Tibial nerve (tissue), 4 donors: ENCODE data around the gene NKD1.

Source experiments
- CTCF ChIP-seq, 5 experiments: fragments of 200-600 bp in 3 of 5; fragments of 450-650 bp in 2 of 5; sonication (generic) in 3 of 5; IDR thresholded peaks; one replicate each; pipeline ENCODE4 v1.5.1; 2016 to 2019; ENCODE audit warnings: antibody characterized with exemption in 5 of 5, mild to moderate bottlenecking in 3 of 5, moderate library complexity in 2 of 5
- EP300 ChIP-seq, 2 donors: sonication (generic); formaldehyde crosslinking; IDR thresholded peaks; one replicate each; pipeline ENCODE4 v1.6.1; 2017; ENCODE audit warnings: antibody characterized with exemption in 2 of 2, mild to moderate bottlenecking in 1 of 2
- POLR2A ChIP-seq, 2 donors: fragments of 450-650 bp; IDR thresholded peaks; one replicate each; pipeline ENCODE4 v1.6.1; 2017; ENCODE audit warnings: antibody characterized with exemption in 2 of 2, mild to moderate bottlenecking in 2 of 2, moderate library complexity in 2 of 2

GRCh38 chr16:50573279-50573678 is 25.1 kb downstream of the NKD1 start:
- TF ChIP-seq CTCF (IDR thresholded peaks at IDR 0.05), result no peak
- no peak for TF ChIP-seq POLR2A (IDR thresholded peaks at IDR 0.05)
- no peak for TF ChIP-seq EP300 (IDR thresholded peaks at IDR 0.05)
